Measurements from ENCODE around the gene GNB2.

GRCh38 chr7:100705320-100705752, 31.8 kb downstream of the GNB2 start:
- peak; percentile 95 for TF ChIP-seq CTCF (IDR thresholded peaks at IDR 0.05; ENCODE audit: low read length)
- TF ChIP-seq EZH2 (optimal IDR thresholded peaks at IDR 0.05; ENCODE audit: low read depth, low read length), result no peak
